ENCODE results near the gene PTK6. TPM values are rescaled to one million over a fixed set of nuclear protein-coding genes. Genes with fewer than 3 reads are reported as not detected.
A peak's percentile ranks its signal among the peaks of the same experiment; 100 is the strongest.

Gene PTK6
- total and polyA plus RNA-seq, 2 of the 13 experiments (the other 11 are each of a cell fraction or from before 2014, with no cell fraction given), result 0.08 TPM; not detected in 1

DNA sequence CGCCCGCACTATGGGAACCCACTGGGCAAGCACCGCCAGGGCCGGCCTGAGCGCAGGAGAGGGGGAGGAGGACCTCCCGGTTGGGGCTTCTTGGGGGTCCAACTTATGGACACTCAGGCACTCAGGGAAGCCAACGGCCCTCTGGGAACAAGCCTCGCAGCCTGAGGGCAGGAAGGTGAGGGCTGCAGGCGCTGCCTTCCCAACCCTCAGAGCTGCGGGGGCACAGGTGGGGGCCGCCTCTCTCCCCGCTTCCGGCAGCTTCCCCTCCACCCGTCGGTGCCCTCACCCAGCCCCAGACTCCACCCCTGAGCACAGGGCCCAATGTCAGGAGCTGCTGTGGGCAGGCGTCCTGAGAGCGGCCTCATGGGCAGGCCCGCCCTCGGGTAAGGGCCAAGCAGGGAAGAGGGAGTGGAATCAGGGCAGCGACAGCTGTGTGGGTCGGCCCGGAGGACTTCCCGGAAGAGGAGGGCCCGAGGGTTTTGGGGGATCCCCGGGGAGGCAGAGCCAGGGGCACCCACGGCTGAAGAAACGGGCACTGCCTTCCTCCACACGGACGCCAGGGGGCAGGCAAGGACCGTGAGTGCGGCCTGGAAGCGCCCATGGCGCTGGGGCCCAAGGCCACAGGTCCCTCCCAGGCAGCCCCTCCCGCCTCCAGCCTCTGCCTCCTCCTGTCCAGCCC is 488 bp upstream of the PTK6 start (continued):
- TF ChIP-seq, protein P1, sequence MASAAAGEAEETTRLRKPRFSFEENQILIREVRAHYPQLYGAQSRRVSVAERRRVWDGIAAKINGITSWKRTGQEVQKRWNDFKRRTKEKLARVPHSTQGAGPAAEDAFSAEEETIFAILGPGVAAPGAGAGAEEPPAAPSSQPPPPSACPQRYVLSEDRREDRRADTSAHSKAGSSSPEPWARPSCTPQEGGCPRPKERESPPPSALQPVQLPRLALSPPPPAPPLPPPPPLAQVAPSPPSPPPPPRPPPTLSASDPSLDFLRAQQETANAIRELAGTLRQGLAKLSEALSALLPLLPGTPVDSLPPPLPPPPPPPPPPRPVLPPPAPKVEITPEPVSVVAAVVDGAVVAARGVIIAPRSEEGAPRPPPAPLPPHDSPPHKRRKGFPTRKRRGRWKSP (CRISPR knock-in tag; IDR thresholded peaks at IDR 0.05), result peak; percentile 86; the same call in 1 of the 2 replicates
- TF ChIP-seq ZNF777 (CRISPR knock-in tag; IDR thresholded peaks at IDR 0.05), result peak; percentile 93
- TF ChIP-seq CREBL2 (CRISPR knock-in tag; IDR thresholded peaks at IDR 0.05; ENCODE audit: borderline replicate concordance), result peak; percentile 56; the same call in 1 of the 2 replicates
- TF ChIP-seq, protein P2, sequence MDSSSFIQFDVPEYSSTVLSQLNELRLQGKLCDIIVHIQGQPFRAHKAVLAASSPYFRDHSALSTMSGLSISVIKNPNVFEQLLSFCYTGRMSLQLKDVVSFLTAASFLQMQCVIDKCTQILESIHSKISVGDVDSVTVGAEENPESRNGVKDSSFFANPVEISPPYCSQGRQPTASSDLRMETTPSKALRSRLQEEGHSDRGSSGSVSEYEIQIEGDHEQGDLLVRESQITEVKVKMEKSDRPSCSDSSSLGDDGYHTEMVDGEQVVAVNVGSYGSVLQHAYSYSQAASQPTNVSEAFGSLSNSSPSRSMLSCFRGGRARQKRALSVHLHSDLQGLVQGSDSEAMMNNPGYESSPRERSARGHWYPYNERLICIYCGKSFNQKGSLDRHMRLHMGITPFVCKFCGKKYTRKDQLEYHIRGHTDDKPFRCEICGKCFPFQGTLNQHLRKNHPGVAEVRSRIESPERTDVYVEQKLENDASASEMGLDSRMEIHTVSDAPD (CRISPR knock-in tag; IDR thresholded peaks at IDR 0.05), result peak; percentile 76; the same call in 1 of the 2 replicates
- TF ChIP-seq XRCC5 (optimal IDR thresholded peaks at IDR 0.05; ENCODE audit: low read length), result peak; percentile 90
- TF ChIP-seq, protein P3, sequence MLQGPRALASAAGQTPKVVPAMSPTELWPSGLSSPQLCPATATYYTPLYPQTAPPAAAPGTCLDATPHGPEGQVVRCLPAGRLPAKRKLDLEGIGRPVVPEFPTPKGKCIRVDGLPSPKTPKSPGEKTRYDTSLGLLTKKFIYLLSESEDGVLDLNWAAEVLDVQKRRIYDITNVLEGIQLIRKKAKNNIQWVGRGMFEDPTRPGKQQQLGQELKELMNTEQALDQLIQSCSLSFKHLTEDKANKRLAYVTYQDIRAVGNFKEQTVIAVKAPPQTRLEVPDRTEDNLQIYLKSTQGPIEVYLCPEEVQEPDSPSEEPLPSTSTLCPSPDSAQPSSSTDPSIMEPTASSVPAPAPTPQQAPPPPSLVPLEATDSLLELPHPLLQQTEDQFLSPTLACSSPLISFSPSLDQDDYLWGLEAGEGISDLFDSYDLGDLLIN (CRISPR knock-in tag; IDR thresholded peaks at IDR 0.05; ENCODE audit: borderline replicate concordance), result peak; percentile 76; the same call in 1 of the 2 replicates
- TF ChIP-seq, protein P4, sequence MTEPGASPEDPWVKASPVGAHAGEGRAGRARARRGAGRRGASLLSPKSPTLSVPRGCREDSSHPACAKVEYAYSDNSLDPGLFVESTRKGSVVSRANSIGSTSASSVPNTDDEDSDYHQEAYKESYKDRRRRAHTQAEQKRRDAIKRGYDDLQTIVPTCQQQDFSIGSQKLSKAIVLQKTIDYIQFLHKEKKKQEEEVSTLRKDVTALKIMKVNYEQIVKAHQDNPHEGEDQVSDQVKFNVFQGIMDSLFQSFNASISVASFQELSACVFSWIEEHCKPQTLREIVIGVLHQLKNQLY (CRISPR knock-in tag; IDR thresholded peaks at IDR 0.05), result peak; percentile 69
- peak; percentile 92 for TF ChIP-seq ZFX (CRISPR knock-in tag; IDR thresholded peaks at IDR 0.05; ENCODE audit: low read depth)
- TF ChIP-seq PHF20 (CRISPR knock-in tag; IDR thresholded peaks at IDR 0.05), result peak; percentile 77; the same call in 1 of the 2 replicates
- no peak for TF ChIP-seq CREM (IDR thresholded peaks at IDR 0.05)
- no peak for TF ChIP-seq CREM (CRISPR knock-in tag; IDR thresholded peaks at IDR 0.05)
- no peak for TF ChIP-seq ZC3H13 (CRISPR knock-in tag; IDR thresholded peaks at IDR 0.05)
- peak; percentile 93 for TF ChIP-seq ZNF670 (CRISPR knock-in tag; IDR thresholded peaks at IDR 0.05; ENCODE audit: borderline replicate concordance)
- TF ChIP-seq SRY (CRISPR knock-in tag; IDR thresholded peaks at IDR 0.05), result peak; percentile 77; the same call in 1 of the 2 replicates
- TF ChIP-seq SNAPC2 (CRISPR knock-in tag; IDR thresholded peaks at IDR 0.05), result no peak
- TF ChIP-seq ZSCAN31 (CRISPR knock-in tag; IDR thresholded peaks at IDR 0.05; ENCODE audit: low read depth), result peak; percentile 74; the same call in 1 of the 2 replicates

Data from HepG2 (cell line).